Psoas muscle (tissue), 8 donors: Measurements from ENCODE around the gene USP49. TPM values are rescaled to one million over a fixed set of nuclear protein-coding genes. Genes with fewer than 3 reads are reported as not detected.

Source experiments
- ATAC-seq, 4 donors: fragments of 200-7000 bp; cut with Tn5 transposase; one replicate each; pipeline ENCODE4 v1.9.1; 2020; ENCODE audit warnings: moderate library complexity in 3 of 4, mild to moderate bottlenecking in 2 of 4
- DNase-seq, 2 donors: peaks; one replicate each; pipeline ENCODE4 v3.0.0-alpha.2; 2020
- H3K27ac ChIP-seq: fragments of 200-600 bp; one replicate; pipeline ENCODE4 v1.8.0; 2022
- H3K27me3 ChIP-seq, 3 donors: fragments of 200-600 bp in 1 of 3; one replicate each; pipeline versions ENCODE4 v1.6.1 to v1.8.0; 2013 to 2022; ENCODE audit warnings: low read length in 2 of 3, mild to moderate bottlenecking in 2 of 3, moderate library complexity in 1 of 3; ENCODE audit not compliant: insufficient read depth in 3 of 3
- H3K36me3 ChIP-seq, 2 donors: fragments of 200-600 bp in 1 of 2; one replicate each; pipeline versions ENCODE4 v1.6.1 to v1.8.0; 2013 to 2022; ENCODE audit warnings: low read depth in 1 of 2, mild to moderate bottlenecking in 1 of 2, moderate library complexity in 1 of 2; ENCODE audit not compliant: insufficient read depth in 1 of 2
- H3K4me1 ChIP-seq: fragments of 200-600 bp; one replicate; pipeline ENCODE4 v1.8.0; 2022
- H3K4me3 ChIP-seq: fragments of 200-600 bp; one replicate; pipeline ENCODE4 v1.8.0; 2022; ENCODE audit warnings: mild to moderate bottlenecking
- H3K9me3 ChIP-seq: fragments of 200-600 bp; one replicate; pipeline ENCODE4 v1.8.0; 2022
- WGBS, 3 donors: extraction: QIAGEN DNeasy Blood & Tissue Kit; methylation state at CpG; one replicate each; pipeline versions ENCODE4 v1.1.6 to v1.1.7; 2013; 5-methylcytosine and 5-hydroxymethylcytosine counted together
- intact Hi-C, 2 donors: fragments of 100-400 bp; cut with DNase I; formaldehyde crosslinking; loops; one replicate each; pipeline versions ENCODE4 v1.11.0 to v1.14.2; 2022
- polyA plus RNA-seq, 3 donors: library from polyadenylated mRNA; stranded (reverse); fragments of 200-250 nt; gene quantifications; one replicate each; pipeline ENCODE4 v1.2.3, GENCODE V29; 2013
- total RNA-seq, 4 donors: library from RNA; stranded (reverse); fragmentation: NEBNext Ultra II Directional in 2 of 4; extraction: Animal tissue kit (Norgen Biotek cat#: 25700) in 2 of 4; gene quantifications; one replicate each; pipeline versions ENCODE4 v1.2.1 to v1.2.4, GENCODE V29; 2021 to 2023
- TF ChIP-seq, protein P1 (sequence below): fragments of 200-600 bp; IDR thresholded peaks from one replicate; pipeline ENCODE4 v1.8.0; 2022; ENCODE audit warnings: antibody characterized with exemption
- donor health status: healthy with polysubstance abuse.
- donor health status: DM: no; HTN: no; CAD: no; lungs with moderate emphysema.
- donor health status: Bipolar disorder and iron deficiency.
- donor health status: healthy.
- donor health status: DM: yes; HTN: yes; CAD: no.
- donor health status: DM: no; HTN: no; CAD: no.
- donor health status: DM: no; HTN: no; CAD: no.
- donor health status: DM: yes; HTN: yes; CAD: no.

USP49 gene
- total and polyA plus RNA-seq, 7 donors: 0.38 to 1.6 (median 0.84) TPM

DNA sequence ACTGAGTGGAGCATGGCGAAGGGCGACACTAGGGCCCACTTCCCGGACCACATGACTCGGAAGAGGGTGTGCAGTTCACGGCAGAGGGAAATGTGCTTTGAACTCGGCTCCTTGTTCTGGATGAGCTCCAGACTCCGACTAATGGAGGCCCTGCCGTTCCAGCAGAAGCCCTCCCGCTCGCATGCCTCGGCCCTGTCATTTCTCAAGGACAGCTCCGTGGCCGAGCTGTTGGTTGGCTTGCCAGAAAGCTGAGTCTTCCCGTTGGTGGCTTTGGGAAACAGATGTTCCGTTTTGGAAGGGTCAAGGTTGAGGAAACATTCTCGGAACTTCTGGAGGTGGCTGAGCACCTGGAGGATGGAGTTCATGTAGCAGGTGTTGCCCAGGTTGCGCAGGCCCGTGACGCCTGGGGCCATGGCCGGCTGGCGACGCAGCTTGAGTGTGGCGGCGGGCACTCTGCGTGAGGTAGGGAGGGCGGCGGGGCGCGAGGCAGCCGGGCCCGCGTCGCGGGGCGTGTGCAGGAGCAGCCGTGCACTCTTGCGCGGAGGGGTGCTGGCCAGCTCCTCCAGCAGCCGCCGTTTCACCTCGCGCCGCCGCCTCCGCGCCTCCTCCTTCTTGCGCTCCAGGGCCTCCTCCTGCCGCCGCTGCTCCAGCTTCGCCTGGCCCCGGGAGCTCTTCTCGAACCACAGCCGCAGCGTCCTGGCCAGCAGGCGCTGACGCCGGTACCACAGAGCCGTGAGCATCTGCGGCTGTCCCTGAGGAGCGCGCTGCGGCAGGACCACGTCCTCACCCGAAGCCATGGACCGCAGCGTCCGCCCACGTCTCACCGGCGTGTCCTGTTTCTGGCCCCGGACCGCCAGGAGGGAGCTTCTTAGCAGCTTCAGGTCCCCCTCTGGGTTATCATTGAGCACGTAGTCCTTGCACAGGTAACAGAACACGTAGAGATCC, 89.1 kb downstream of the USP49 start:
- Histone ChIP-seq H3K9me3 (no peaks in the 10 kb centered on the region), H3K27me3 (no peaks in the 10 kb centered on the region), H3K36me3 (peaks cover 0 to 19% of the 10 kb centered on the region in 2 donors), H3K27ac (no peak overlapping the region), H3K4me1 (no peaks in the 10 kb centered on the region), H3K4me3 (no peak overlapping the region)
- ATAC-seq (no peak), DNase-seq (no peak)
- intact Hi-C loops: no loop called here
- TF ChIP-seq, protein P1, sequence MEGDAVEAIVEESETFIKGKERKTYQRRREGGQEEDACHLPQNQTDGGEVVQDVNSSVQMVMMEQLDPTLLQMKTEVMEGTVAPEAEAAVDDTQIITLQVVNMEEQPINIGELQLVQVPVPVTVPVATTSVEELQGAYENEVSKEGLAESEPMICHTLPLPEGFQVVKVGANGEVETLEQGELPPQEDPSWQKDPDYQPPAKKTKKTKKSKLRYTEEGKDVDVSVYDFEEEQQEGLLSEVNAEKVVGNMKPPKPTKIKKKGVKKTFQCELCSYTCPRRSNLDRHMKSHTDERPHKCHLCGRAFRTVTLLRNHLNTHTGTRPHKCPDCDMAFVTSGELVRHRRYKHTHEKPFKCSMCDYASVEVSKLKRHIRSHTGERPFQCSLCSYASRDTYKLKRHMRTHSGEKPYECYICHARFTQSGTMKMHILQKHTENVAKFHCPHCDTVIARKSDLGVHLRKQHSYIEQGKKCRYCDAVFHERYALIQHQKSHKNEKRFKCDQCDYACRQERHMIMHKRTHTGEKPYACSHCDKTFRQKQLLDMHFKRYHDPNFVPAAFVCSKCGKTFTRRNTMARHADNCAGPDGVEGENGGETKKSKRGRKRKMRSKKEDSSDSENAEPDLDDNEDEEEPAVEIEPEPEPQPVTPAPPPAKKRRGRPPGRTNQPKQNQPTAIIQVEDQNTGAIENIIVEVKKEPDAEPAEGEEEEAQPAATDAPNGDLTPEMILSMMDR: no peak
- 92 to 95% (median 94%) methylated on average over 65 to 74 of the region's 74 CpGs for WGBS, 3 donors

DNA sequence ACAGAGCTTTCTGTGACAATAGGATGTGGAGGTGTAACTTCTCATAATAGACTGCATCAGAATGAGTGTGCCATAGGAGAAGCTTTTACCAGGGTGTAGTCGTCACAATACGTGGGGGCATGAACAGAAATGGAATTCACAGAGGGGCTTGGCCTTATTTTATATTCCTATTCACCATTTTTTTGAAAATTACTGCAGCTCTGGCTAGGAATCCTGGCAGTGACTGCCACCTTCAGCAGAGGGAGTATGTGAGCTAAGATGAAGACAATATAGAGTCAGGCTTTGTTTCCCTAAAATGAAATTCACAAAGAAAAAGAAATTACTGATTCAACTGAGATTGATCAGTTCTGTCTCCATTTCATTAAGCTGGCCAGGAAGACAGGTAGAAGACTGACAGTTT, 93.8 kb downstream of the USP49 start:
- Histone ChIP-seq H3K4me1 (no peaks in the 10 kb centered on the region), H3K36me3 (peaks cover 0 to 61% of the 10 kb centered on the region in 2 donors), H3K27me3 (no peaks in the 10 kb centered on the region), H3K4me3 (no peak overlapping the region), H3K9me3 (no peaks in the 10 kb centered on the region), H3K27ac (no peak overlapping the region)
- intact Hi-C loops: no loop called here
- no peak for ATAC-seq
- TF ChIP-seq, protein P1: no peak
- DNase-seq: no peak
- WGBS, 3 donors: 75 to 86% (median 80%) methylated on average over 2 of the region's 2 CpGs

DNA sequence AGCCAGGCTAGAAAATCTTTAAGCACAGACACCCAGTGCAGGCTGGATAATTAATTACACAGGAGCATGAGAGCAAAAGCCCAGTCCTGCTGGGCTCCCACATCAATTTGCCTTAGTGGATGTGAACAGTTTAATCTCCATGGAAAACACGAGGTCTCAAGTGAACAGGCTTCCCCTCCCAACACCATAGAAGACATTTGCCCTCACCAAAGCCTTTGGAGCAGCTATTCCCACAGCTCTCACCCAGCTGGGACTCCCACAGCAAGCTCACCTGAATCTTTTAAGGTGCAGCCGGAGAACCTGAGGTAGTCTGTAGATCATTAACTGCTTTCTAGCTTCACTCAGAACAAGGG, 95.6 kb downstream of the USP49 start:
- H3K36me3 ChIP-seq: peaks cover 0 to 66% of the 10 kb centered on the region in 2 donors
- H3K27me3 ChIP-seq: no peaks in the 10 kb centered on the region
- H3K4me1 ChIP-seq: no peaks in the 10 kb centered on the region
- H3K27ac ChIP-seq: no peak overlapping the region
- TF ChIP-seq, protein P1: no peak
- ATAC-seq (no peak), DNase-seq (no peak)
- no peaks in the 10 kb centered on the region for H3K9me3 ChIP-seq
- 67 to 69% (median 69%) methylated on average over 2 of the region's 2 CpGs for WGBS, 3 donors
- no peak overlapping the region for H3K4me3 ChIP-seq
- intact Hi-C loops: loop anchor here in 1 of 2 donors (10.0 kb wide), 1 partner anchor 45 kb away; no protein-coding TSS in a partner anchor

DNA sequence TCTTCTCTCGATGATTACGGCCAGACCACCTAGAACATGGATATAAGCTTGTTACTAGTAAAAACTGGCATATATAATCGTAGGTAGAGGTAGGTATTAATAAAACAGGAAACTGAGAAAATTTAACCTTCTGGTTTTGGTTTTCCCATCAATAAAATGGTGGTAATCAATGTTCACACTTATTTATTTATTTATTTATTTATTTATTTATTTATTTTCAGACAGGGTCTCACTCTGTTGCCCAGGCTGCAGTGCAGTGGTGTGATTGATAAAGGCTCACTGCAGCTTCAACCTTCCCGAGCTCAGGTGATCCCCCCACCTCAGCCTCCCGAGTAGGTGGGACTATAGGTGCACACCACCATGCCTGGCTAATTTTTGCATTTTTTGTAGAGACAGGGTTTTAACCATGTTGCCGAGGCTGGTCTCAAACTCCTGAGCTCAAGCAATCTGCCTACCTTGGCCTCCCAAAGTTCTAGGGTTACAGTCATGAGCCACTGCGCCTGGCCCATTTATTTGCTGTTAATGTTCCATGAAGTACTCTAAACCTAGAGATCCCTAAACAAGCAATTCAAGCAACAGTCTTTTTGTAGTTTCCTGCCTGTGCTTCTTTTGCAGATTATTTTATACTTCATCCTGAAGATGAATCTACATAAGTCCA, 96.1 kb downstream of the USP49 start:
- 85 to 93% (median 88%) methylated on average over 7 of the region's 7 CpGs for WGBS, 3 donors
- ATAC-seq (no peak), DNase-seq (no peak)
- TF ChIP-seq, protein P1: no peak
- H3K36me3 ChIP-seq: peaks cover 0 to 69% of the 10 kb centered on the region in 2 donors
- H3K27me3 ChIP-seq: no peaks in the 10 kb centered on the region
- intact Hi-C loops: loop anchor here in 1 of 2 donors (10.0 kb wide), 1 partner anchor 46 kb away; no protein-coding TSS in a partner anchor
- no peak overlapping the region for H3K4me3 ChIP-seq
- H3K27ac ChIP-seq: no peak overlapping the region
- H3K4me1 ChIP-seq: no peaks in the 10 kb centered on the region
- no peaks in the 10 kb centered on the region for H3K9me3 ChIP-seq
